Measurements from ENCODE around the gene TSPO.

DNA sequence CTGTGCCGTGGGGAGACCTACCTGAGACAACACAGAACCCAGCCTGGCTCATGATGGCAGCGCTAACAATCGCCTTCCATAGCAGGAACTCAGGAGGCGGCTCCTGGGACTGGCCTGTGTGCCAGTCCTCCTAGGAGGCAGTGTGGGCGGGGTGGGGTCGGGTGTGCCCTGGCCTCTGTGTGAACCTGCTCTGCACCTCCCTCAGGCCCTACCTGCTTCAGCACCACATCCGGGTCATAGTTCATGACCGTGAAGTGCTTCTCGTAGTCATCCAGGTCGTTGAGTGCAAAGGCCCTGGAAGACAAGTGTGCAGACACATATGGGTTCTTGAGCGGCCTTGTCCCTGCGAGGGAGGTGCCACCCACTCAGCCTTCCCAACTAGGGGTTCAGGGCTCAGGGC, 20.2 kb downstream of the TSPO start:
- TF ChIP-seq, protein P1, sequence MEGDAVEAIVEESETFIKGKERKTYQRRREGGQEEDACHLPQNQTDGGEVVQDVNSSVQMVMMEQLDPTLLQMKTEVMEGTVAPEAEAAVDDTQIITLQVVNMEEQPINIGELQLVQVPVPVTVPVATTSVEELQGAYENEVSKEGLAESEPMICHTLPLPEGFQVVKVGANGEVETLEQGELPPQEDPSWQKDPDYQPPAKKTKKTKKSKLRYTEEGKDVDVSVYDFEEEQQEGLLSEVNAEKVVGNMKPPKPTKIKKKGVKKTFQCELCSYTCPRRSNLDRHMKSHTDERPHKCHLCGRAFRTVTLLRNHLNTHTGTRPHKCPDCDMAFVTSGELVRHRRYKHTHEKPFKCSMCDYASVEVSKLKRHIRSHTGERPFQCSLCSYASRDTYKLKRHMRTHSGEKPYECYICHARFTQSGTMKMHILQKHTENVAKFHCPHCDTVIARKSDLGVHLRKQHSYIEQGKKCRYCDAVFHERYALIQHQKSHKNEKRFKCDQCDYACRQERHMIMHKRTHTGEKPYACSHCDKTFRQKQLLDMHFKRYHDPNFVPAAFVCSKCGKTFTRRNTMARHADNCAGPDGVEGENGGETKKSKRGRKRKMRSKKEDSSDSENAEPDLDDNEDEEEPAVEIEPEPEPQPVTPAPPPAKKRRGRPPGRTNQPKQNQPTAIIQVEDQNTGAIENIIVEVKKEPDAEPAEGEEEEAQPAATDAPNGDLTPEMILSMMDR (IDR thresholded peaks at IDR 0.05): no peak
- TF ChIP-seq POLR2A (IDR thresholded peaks at IDR 0.05): no peak
